GM13976 (cell line): ENCODE measurements around the gene AGRP.

Experiments used
- DNase-seq: peaks from one replicate; pipeline ENCODE4 v3.0.0; 2012; ENCODE audit warnings: low spot score
- in situ Hi-C: fragments of 300-500 bp; cut with MboI; formaldehyde crosslinking; loops from one replicate; pipeline ENCODE4 v1.12.0; 2022; ENCODE audit warnings: low sequenced_read_pairs, mixed read lengths, inconsistent platforms; ENCODE audit not compliant: unreplicated experiment
- TF ChIP-seq, protein P1 (sequence below): IDR thresholded peaks from 2 replicates; pipeline ENCODE4 v1.5.1; 2012; ENCODE audit warnings: borderline replicate concordance, mild to moderate bottlenecking; ENCODE audit not compliant: insufficient read depth; ENCODE audit errors: extremely low read depth, missing control alignments, control extremely low read depth

AGRP gene

DNA sequence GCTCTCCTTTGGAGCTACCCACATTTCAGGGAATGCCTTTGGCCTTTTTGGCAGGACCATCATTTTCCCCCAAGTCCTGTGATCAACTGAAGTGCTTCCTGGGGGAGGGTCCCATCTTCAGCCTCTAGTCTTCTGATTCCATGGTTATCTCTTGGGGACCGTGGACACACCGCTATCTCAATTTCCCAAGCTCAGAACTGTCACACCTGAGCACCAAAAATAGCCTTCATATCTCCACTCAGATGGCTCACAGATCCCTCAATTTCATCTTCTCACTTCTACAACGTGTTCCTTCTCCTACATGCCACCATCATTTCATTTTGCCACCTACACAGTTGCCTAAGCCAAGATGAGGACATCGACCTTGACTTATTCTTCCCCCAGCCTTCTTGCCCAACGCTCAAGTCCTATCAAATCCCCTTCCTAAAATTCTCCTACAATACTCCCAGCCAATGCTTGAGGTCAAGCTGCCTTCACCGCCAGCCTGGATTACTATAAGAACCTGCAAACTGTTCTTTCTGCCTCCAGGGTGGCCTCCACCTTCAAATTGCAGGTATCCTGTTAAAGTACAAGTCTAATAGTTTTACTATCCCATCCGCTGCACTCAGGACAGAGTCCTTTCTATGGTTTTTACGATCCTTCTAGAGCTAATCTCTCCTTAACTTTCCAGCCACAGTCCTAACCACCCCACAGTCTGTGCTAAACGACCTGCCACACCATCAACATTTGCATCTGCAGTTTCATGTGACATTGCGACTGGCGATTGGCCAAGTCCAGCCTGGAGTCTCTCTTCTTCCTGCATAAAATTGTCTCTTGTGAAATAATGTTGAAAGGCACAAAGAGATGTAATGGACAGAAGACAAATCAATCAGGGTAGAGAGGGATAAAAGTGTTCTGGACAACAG lies 8.5 kb downstream of the AGRP start:
- TF ChIP-seq, protein P1, sequence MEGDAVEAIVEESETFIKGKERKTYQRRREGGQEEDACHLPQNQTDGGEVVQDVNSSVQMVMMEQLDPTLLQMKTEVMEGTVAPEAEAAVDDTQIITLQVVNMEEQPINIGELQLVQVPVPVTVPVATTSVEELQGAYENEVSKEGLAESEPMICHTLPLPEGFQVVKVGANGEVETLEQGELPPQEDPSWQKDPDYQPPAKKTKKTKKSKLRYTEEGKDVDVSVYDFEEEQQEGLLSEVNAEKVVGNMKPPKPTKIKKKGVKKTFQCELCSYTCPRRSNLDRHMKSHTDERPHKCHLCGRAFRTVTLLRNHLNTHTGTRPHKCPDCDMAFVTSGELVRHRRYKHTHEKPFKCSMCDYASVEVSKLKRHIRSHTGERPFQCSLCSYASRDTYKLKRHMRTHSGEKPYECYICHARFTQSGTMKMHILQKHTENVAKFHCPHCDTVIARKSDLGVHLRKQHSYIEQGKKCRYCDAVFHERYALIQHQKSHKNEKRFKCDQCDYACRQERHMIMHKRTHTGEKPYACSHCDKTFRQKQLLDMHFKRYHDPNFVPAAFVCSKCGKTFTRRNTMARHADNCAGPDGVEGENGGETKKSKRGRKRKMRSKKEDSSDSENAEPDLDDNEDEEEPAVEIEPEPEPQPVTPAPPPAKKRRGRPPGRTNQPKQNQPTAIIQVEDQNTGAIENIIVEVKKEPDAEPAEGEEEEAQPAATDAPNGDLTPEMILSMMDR: no peak
- in situ Hi-C loops: no loop called here
- no peak for DNase-seq

DNA sequence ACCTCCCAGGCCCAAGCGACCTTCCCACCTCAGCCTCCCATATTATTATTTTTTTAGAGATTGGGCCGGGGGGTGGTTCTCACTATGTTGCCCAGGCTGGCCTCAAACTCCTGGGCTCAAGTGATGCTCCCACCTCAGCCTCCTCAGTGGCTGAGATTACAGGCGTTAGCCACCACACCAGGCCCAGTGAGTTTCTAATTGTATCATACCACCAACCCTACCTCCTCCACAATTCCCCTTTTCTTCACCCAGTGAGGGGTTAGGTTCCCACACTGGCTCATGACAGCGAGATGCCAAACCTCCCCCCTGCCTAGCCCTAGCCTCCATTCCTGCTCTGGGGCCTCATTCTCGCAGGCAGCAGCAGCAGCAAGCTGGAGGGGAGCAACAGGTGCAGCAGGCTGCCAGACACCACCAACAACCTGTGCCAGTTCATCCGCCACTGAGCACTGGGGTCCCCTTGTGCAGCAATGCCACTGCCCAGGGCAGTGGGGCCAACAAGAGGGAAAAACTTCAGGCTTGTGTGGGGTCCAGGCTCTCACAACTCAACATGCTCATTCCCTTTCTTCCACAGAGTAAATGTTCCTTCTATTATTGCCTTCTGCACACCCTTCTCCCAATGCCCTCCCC lies 11.5 kb downstream of the AGRP start:
- TF ChIP-seq, protein P1: no peak
- DNase-seq: no peak
- in situ Hi-C loops: no loop called here

DNA sequence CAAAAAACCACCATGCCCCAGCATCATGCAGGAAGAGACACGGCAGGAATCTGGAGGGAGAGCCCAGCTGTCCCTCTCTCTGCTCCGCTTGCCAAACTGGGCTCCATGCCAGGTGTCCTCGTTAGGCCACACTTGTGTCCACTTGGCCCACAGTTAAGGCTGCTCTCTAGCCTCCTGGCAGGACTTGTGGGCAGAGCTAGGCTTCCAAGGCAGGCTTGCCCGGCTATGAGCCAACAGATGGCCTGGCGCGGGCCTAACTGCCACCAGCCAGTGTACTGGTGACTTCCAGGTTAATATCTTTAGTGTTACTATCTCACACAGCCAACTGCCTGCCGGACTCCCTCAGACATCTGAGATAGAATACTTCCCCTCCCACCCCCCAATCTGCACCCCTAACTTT lies 13.0 kb downstream of the AGRP start:
- TF ChIP-seq, protein P1: no peak
- in situ Hi-C loops: no loop called here
- no peak for DNase-seq

DNA sequence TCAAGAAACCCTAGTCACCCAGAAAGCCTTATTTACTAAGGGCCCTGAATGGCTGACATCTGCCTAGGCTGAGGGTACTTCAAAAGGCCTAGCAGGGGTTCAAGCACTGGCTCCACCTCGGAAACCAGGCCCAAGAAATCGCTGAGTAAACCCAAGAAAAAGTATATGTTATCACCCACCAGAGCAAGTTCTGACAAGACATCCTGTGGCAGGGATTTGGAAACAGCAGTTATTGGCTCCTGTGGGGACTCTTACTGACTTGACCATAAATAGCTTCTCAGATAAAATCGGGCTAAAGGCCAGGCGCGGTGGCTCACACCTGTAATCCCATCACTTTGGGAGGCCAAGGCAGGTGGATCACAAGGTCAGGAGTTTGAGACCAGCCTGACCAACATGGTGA lies 14.6 kb downstream of the AGRP start:
- in situ Hi-C loops: no loop called here
- DNase-seq: no peak
- TF ChIP-seq, protein P1: no peak

DNA sequence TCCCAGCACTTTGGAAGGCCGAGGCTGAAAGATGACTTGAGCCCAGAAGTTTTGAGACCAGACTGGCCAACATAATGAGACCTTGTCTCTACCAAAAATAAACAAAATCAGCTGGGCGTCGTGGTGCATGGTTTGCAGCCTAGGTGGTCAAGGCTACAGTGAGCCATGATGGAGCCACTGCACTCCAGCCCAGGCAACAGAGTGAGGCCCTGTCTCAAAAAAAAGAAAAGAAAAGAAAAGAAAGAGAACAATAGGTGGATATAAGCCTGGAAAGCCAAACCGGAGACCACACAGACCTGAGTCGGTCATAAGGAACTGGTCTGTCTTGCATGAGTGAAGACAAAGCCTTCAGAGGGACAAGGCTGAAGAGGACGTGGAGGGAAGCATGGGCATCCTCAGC lies 16.8 kb downstream of the AGRP start:
- TF ChIP-seq, protein P1: no peak
- no peak for DNase-seq
- in situ Hi-C loops: no loop called here

DNA sequence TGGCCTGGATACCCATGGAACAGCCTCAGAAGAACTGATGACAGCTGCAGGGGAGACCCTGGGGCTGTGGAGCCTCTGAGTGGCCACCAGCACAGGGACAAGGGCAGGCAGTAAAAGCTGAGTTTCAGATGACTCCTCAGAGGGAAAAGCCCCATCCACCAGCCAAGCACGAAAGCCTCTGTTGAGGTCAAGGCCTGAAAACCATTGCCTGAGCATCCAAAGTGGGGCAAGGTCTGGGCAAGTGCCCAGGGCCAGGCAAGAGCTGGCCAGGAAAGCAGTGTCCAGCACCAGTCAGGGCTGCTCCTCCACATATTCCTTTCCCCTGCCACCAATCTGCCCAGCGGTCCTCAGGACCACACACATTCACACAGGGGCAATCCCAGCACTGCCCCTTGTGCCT lies 18.8 kb downstream of the AGRP start:
- no peak for DNase-seq
- in situ Hi-C loops: no loop called here
- TF ChIP-seq, protein P1: no peak
